Esophagus mucosa (tissue), 1 donor: Measurements from ENCODE around the gene MRAP. TPM values are rescaled to one million over a fixed set of nuclear protein-coding genes. Genes with fewer than 3 reads are reported as not detected.

Experiments used
- ATAC-seq: fragments of 200-7000 bp; cut with Tn5 transposase; one replicate; pipeline ENCODE4 v1.9.1; 2020
- total RNA-seq: library from RNA; stranded (reverse); gene quantifications from one replicate; pipeline ENCODE4 v1.2.4, GENCODE V29; 2023
- donor health status: DM: yes; HTN: yes; CAD: no.

Gene MRAP
- total RNA-seq, 1 donor from 2014 or later, result not detected

DNA sequence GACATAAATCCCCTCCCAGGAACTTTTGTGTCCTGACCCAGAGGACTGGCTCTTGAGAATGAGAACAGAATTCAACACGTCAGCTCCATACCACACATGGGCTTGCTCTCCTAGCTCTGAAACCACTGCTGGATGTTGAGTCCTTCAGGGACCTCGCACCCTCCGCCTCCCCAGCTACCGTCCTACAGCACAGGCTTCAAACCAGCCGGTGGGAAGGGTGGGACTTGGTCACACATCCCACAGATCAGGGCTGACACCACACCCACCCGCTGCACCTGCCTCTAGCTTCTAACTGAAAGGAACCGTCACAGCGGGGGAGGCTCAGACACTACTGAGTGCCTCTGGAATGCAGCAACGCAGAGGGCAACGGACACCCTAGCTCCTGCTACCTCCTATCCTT lies 24.0 kb downstream of the MRAP start:
- ATAC-seq, result no peak

DNA sequence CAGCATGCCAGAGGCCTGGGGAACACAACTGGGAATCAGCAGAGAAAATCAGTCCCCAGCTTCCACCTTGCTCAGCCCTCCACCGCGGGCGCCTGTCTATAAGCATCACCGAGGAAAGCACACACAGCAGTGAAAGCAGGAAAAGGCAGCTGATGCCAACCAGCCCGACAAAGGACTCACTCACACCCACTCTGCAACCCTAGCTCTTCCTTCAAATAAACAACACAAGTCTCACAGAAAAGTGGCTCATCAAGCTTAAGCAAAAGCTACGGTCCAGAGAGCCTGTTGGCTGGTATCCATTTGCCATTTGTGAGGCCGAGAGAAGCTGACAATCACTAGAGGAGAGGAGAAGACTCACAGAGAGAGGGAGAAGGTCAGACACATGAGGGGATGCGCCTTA lies 27.1 kb downstream of the MRAP start:
- ATAC-seq, result no peak

DNA sequence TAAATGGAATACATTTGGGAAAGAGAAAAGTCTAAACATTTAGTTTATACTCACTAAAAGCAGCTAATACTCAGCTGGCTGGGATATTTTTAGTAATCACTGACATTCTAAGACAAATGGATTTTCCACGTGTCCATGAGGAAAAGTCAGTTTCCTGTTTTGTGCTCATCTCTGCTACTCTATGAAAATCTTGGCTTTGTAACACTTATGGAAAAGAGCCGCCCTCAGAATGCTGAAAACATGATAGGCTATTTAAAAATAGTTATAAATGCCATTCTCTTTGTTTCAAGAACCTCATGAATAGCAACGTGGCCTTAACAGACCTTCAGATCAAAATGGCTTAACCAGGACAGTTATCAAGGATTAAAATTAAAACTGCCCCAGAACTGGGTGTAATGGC lies 29.9 kb downstream of the MRAP start:
- ATAC-seq, result no peak

DNA sequence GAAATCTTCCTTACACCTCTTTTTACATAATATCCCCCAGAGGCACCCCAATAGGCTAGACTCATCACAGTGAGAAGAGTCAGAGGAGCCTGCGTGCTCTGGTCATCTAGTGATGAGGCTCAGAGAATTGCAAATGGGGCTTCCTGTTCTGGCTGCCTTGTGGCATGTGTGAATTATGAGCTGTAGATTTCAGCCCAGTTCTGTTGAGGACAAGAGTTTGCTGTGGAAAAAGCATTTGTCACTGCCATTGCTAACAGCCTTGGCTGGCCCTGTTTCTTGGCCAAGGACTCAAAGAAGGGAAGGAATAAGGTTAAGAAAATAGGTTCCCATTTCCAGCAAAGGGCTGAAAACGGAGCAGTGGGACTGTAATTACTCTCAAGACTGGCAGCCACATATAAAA lies 30.7 kb downstream of the MRAP start:
- ATAC-seq, result no peak

DNA sequence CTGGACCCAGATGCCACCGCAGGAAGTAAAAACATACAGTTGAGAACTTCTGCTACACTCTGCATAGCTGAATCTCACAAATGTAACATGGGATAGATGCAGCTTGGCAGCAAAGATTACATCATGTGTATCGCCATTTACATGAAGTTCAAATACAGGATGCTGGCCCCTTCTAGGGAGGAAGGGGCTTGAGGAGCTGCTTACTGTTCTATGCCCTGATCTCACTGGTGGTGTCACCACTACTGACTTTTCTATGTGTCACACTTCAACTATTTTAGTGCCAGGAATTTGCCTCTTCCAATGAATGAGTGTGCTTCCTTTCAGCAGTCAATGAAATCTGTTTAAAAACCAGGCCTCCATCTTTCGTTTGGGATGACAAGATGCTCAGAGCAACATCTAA lies 31.1 kb downstream of the MRAP start:
- no peak for ATAC-seq

DNA sequence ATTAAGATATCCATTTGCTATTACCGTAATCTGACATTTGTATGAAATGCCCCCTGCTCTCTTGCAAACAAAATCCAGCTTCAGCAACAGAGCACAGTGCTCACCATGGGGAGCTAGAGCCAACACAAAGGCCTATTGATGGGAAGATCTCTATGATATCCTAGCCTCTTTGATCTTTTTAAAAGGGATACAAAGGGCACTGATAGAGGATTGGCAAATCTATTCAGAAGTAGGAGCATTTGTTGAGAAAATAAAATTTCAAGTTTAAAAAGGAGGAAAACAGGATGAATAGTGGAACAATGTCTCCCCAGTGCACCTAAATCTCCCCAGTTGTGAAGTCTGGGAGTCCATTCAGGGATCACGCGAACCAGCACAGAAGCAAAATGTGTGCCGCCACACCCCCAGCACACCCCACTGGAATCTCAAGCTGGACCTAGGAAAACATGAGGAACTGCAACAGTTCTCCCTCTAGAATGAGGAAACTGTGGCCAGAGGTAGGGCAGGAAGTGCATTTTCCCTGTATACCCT lies 32.2 kb downstream of the MRAP start:
- ATAC-seq, result no peak

DNA sequence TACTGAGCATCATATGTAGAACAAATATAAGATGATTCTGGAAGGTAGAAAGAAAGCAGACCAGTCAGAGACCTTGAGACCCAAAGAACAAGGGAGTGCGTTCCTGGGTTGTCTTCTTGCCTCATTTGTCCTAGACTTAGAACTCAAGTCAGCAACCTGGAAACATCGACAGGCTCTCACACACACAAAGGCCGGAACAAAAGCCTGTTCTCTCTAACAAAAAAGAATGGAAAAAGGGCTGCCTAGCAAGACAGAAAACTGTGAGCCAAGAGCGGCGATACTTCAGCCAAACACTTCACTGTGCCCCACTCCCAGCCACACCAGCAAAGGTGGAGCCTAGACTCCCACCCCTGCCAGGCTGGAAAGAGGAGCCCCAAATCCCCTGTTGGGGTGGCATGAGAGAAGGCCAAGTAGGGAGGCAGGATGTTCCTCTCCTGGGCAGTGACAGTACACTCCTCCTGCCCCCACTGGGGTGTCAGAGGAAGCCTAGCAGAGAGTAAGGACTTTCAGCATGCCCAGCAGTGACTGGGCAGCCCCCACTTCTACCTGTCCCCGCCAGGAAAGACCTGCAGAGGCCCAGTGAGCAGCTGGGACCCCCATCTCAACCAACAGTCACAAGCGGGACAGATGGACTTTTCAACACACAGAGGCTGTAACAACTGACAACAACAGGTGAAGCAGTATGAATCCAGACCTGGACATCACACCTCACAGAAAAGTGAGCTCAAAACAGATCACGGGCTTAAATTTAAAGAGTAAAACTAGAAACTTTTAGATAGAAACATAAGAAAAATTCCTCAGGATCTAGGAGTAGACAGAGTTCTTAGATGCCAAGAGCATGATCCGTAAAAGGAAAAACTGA lies 33.0 kb downstream of the MRAP start:
- ATAC-seq, result no peak

DNA sequence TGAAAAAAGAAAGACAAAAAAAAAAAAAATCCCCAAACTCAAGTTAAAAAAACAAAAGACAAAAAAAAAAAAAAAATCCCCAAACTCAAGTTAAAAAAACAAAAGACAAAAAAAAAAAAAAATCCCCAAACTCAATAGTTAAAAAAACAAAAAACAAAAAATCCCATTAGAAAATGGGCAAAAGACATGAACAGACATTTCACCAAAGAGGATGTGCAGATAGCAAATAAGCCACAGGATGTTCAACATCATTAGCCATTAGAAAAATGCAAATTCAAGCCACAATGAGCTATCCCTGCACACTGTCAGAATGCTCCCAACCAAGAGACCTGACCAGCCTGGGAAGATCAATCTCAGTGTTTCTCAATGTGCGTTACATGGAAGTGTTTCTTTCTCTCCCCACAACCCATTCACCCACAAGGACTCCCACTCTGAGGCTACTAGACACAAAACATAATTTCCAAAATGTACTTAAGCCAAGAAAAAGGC lies 33.9 kb downstream of the MRAP start:
- no peak for ATAC-seq

DNA sequence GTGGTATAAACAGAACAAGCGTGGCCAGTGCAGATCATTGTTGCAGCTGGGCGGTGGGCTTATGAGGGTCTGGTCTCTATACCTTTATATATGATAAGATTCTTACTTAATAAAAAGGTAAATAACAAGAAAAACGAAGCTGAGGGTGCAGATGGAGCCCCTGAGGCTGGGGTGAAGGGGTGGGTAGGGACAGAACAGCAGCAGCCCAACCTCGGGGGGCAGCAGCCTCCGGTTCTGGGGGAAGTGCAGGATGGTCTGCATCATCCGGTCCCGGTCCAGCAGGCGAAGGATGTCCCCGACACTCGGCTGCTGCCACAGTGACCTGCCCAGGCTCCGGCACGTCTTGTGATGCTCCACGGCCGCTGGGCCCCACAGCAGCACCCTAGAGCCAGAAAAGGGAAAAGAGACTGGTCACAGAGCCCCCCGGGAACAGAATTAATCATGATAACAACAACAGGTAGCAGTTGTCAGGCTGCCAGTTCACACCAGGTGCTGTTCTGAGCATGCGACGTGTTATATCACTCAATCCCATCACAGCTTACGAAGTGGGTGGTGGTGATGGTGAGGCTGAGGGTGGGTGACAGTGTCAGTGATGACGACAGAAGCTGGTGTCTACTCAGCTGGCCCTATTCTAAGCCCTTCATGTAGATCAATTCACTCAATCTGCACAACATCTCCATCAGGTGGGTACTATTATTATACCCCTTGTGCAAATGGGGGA lies 35.5 kb downstream of the MRAP start:
- no peak for ATAC-seq

DNA sequence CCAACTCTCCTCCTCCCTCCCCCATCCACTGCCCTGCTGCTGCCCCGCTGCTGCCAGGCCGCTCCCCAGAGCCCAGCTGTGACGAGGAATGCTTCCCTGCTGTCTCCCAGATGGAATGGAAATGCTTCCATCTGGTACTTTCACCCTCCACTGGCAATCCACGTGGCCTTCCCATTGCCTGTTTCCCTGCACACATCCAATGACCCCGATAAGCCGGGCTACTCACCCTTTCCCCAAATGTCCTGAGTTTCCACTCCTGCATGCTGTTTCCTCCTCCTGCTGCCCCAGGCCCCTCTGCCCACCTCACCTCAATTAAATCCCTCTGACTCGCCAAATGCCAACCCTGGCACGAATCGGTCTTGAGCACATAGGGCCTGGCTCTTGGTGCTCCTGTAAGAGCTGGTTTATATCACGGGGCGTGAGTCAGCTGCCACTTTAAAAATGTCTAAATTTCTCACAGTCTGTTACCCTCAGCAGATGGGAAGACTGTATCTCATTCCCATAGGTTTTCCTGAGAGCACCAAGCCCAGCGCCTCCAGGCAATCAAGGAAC lies 36.4 kb downstream of the MRAP start:
- no peak for ATAC-seq

DNA sequence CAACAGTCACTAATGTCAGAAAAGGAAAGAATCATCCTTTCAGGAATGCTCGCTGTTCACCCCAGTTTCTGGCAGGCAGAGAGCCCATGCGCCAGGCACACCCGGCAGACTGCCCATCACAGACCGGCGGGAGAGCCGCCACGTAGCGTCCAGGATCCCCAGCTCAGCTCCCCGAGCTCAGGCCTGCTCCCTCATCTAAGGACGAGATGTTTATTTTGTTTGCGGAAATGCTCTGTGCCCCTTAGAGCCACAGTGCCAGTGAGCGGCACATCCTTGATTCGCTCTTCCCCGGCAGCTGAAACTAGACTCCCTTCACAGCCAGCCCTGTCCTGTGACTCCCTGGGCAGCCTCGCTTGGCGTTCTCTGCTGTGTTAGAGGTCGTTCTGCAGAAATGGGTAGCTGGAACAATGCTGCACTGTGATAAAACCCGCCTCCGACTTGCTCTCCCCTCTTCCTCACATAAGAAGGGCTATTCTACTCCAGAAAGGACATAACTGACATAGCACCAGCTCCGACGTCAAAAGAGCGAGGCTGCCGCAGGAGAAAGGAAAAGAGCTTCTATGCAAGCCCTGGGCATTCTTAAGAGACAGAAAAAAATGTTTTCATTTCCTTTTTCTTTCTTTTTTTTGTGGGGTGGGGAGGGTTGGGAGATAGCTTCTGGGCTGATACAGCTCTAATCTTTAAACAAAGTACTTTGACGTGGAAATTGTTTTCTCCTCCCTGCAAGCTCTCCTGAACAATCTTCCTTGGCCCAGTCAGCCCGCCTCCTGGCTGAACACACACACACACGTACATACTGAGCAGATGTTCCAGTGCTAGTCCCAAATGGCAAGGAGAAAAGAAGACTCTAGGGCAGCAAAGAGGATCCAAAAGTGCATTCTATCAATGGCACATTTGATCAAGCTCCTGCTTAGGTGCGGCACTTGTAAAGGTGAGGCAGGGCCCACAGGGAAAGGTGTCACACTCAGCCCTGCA lies 37.2 kb downstream of the MRAP start:
- no peak for ATAC-seq

DNA sequence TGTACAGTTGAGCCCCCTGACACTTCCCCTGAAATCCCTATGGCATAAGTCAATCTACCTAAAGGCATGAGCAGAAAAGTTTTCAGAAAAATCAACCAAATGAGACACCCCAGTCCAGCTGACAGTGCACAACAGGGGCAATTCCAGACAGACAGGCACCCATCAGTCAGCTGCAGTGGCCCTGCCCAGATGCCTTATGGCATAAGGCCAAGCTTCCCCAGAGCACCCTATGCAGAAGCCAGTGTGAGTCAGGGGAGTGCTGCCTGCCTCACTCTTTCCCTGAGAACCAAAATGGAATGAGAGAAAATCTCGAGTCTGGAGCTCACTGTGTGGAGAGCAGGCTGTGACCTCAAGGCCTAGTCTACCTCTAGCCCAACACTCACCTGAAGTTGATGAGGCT lies 38.1 kb downstream of the MRAP start:
- peak; percentile 63 for ATAC-seq

DNA sequence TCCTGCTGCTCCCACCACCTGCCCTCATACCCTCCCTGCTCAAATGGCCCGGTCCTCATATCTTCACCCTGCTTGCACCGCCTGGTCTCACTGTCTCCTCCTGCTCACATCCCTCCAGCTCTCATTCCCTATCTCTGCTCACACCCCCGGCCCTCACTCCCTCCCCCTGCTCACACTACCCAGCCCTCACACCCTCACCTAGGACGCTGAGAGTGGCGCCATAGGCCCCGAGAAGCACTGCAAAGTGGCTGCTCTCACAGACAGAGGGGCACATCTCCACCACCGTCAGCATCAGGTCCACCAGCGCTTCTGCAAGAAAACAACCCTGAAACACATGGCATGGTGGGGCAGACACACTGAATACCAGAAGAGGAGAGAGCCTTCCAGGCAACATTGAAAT lies 38.6 kb downstream of the MRAP start:
- ATAC-seq, result no peak

DNA sequence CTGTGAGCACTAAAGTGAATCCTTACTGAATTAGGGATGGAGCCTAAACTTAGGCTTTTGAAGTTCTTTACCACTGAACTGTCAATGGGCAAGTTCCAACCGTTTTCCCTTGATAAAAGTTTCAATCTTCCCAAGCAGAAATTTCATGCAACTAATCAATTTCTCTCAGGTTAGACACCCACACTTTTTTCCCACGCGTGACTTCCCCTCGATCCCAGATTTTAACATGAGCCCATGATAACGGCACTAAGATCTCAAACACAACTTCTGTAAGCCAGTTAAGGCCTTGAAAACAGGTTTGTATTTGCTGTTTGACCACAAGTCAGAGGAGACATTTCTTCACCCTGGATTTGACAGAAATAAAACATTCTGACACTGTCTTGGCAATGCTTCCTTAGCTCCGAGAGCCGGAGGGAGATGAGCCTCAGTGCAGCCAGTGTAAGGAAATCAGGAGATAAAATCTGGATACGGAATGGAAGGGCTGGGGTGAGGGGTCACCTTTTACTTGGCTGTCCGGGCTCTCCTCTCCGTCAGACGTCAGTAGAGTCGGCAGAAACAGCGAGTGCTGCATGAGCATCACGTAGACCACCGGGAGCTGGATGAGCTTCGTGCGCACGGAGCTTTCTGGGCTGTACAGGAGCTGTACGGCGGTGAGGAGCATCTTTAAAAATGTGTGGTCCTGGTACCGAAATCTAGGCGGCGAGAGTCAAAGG lies 39.7 kb downstream of the MRAP start:
- ATAC-seq, result no peak

DNA sequence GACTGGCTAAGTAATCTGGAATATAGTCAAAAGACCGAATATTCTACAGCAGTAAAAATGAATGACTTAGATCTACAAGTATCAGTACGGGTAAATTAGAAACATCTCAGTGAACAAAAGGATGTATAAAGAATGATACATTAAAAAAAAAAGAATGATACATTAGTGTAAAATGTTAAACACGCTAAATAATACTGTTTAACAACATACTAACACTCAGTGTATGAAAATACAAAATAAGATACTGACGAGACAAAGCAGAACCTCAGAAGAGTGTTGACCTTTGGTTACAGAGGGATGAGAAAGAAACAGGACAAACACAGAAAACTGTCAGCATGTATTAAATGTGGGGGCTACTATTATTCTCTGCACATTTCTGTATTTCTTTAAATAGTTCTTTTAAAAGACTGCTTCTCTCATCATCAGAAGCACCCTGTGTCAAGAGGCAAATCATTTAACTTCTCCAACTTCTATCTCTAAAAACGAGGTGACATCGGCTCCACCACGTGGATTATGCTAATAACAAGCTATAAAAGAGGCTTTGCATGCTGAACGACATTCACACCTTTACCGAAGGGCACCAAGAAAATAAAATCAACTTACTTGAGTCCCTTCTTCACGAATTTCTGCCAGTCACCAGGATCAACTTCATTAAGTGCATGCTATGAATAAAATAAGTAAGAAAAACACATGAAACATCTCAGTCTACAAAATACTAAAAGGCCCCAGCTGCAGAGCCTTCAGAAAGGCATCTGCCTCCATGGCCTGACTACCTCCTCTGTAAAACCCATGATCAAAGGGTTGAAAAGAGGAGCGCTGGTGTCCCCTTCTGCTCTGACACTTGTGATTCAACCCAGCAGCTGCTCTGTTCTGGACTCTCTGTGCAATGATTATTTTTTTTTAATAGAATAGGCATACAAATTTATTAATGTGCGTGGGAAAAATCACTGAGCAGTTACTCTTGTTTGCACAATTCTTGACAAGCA lies 42.5 kb downstream of the MRAP start:
- no peak for ATAC-seq

DNA sequence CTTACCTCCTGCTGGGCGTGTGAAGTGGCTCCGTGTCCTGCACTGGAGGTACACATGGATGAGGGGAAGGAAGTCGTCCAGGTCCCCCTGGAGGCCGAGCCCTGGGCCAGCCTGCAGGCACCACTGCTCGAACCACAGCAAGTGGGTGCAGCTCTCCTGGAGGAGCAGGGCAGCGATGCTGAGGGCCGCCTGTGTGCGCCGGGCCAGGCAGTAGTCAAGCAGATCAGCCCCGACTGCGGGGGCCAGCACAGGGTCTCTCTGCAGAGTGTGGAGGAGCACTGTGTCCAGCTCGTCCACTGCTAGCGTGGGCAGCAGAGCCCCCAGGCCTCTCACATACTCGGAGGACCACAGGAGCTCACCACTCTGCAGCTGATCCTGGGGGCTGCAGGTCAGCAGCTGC lies 48.3 kb downstream of the MRAP start:
- no peak for ATAC-seq

DNA sequence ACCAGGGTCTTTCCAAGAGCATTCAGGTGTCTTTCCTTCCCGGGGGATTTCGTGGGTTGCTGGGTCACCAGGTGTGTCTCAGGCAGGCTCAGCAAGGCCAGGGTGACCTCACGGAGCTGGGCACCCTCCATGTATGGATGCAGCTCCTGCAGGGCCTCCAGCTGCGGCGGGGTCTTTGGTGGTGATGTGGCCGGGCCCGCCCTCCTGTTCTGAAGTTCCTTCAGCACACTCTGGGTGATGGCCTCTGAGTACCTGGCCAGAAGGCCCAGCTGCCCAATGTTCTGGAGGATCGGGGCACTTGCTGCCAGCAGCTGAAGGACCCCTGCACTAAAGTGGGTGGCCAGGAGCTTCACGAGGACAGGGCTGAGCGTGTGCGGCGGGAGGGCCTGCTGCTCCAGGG lies 48.7 kb downstream of the MRAP start:
- no peak for ATAC-seq

DNA sequence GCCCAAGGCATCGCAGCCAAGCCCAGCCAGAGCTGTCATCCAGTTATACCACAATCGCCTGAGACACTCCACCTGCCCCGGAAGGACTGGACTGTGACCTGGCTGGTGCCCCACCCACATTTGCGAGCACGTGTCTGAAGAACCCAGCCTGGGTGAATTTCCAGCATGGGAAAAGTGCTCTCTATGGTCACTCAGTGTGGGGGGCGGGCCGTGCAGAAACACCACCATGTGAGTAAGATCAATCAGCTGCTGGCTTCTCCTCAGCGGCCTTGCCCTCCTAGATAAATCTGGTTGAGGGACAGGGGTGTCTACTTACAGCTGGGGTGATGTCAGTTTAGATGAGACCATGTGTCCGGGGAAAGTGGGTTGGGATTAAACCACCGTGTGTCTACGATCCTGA lies 49.3 kb downstream of the MRAP start:
- ATAC-seq, result peak; percentile 19

DNA sequence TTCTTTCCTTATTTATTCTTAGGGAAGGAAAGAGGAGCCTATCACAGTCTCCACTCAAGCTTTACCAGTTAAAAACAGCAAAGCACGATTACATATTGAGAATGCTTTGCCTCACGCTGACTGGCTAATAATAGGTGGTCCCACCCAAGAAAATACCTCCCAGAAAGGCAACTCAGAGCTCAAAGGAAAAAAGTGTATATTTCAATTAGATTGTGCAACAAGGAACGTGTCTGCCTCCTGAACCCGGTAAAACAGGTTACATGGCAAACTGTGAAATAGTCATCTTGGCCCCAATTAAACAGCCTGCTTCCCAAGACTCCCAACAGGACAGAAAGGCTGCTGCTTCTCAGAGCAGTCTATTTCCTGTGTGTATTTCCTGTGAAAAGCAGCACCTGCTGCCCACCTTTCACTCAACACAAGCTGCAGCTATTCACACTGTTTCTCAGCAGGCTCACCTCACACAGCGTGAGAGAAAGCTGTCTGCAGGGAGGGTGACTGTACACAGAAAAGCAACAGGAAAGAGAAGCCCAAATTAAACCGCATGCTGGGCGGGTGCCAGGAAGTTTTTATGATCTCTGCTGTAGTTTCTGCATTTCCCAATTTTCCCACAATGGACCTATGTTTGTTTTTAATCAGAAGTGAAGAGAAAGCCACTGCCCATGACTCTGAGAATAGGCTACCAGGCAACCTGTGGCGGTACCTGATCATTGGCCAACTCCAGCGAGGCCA lies 50.1 kb downstream of the MRAP start:
- peak; percentile 63 for ATAC-seq
